GM18951 (cell line): ENCODE data around the gene SLC2A13.

Source experiments
- POLR2A ChIP-seq: IDR thresholded peaks from 4 replicates; pipeline ENCODE4 v1.6.1; 2011; ENCODE audit warnings: mild to moderate bottlenecking; ENCODE audit not compliant: insufficient read length, insufficient read depth; ENCODE audit errors: extremely low read depth
- in situ Hi-C: fragments of 300-500 bp; cut with MboI; formaldehyde crosslinking; loops from one replicate; pipeline ENCODE4 v1.12.0; 2022; ENCODE audit warnings: low sequenced_read_pairs, mixed read lengths, inconsistent platforms; ENCODE audit not compliant: unreplicated experiment

The SLC2A13 gene

GRCh38 chr12:39988574-39988973 is 117.3 kb downstream of the SLC2A13 start:
- in situ Hi-C loops = no loop called here
- TF ChIP-seq POLR2A = no peak

GRCh38 chr12:39986674-39987073 is 119.2 kb downstream of the SLC2A13 start:
- in situ Hi-C loops = no loop called here
- TF ChIP-seq POLR2A = no peak

- in situ Hi-C loops = no loop called here
- no peak for TF ChIP-seq POLR2A
Observed at GRCh38 chr12:39984670-39985069, 121.2 kb downstream of the SLC2A13 start.

GRCh38 chr12:39975374-39975918 is 130.4 kb downstream of the SLC2A13 start:
- in situ Hi-C loops = no loop called here

GRCh38 chr12:39972119-39972518 is 133.8 kb downstream of the SLC2A13 start:
- in situ Hi-C loops = no loop called here
- TF ChIP-seq POLR2A = no peak

More at GRCh38 chr12:39975374-39975918, 130.4 kb downstream of the SLC2A13 start:
- TF ChIP-seq POLR2A = no peak

GRCh38 chr12:39971348-39971747 is 134.5 kb downstream of the SLC2A13 start:
- no peak for TF ChIP-seq POLR2A
- in situ Hi-C loops = no loop called here

GRCh38 chr12:39966721-39967120 is 139.2 kb downstream of the SLC2A13 start:
- in situ Hi-C loops = no loop called here
- no peak for TF ChIP-seq POLR2A

GRCh38 chr12:39966256-39966655 is 139.6 kb downstream of the SLC2A13 start:
- no peak for TF ChIP-seq POLR2A

GRCh38 chr12:39959467-39959866 is 146.4 kb downstream of the SLC2A13 start:
- in situ Hi-C loops = no loop called here
- no peak for TF ChIP-seq POLR2A

More at GRCh38 chr12:39966256-39966655, 139.6 kb downstream of the SLC2A13 start:
- in situ Hi-C loops = no loop called here

GRCh38 chr12:39959031-39959430 is 146.8 kb downstream of the SLC2A13 start:
- in situ Hi-C loops = no loop called here
- TF ChIP-seq POLR2A = no peak

GRCh38 chr12:39958377-39958776 is 147.5 kb downstream of the SLC2A13 start:
- in situ Hi-C loops = no loop called here
- no peak for TF ChIP-seq POLR2A

GRCh38 chr12:39956725-39957124 is 149.2 kb downstream of the SLC2A13 start:
- in situ Hi-C loops = no loop called here
- no peak for TF ChIP-seq POLR2A

GRCh38 chr12:39946361-39947280 is 159.3 kb downstream of the SLC2A13 start:
- in situ Hi-C loops = no loop called here
- TF ChIP-seq POLR2A = no peak

GRCh38 chr12:39937119-39937518 is 168.8 kb downstream of the SLC2A13 start:
- in situ Hi-C loops = no loop called here
- TF ChIP-seq POLR2A = no peak
